SK-N-MC (cell line): ENCODE data around the gene PTGDR.

Experiments used
- EZH2 ChIP-seq: fragments of 200-600 bp; sonication (generic); IDR thresholded peaks from one replicate; pipeline ENCODE4 v1.6.1; 2017; ENCODE audit warnings: antibody characterized with exemption
- FOXP2 ChIP-seq: optimal IDR thresholded peaks from 2 replicates; pipeline ENCODE3; 2011; ENCODE audit warnings: mild to moderate bottlenecking, moderate library complexity; ENCODE audit not compliant: insufficient read depth; ENCODE audit errors: extremely low read length, control extremely low read depth
- POLR2AphosphoS5 ChIP-seq: IDR thresholded peaks from 2 replicates; pipeline ENCODE4 v1.6.1; 2012; ENCODE audit warnings: mild to moderate bottlenecking, low read depth, low read length, borderline replicate concordance

DNA sequence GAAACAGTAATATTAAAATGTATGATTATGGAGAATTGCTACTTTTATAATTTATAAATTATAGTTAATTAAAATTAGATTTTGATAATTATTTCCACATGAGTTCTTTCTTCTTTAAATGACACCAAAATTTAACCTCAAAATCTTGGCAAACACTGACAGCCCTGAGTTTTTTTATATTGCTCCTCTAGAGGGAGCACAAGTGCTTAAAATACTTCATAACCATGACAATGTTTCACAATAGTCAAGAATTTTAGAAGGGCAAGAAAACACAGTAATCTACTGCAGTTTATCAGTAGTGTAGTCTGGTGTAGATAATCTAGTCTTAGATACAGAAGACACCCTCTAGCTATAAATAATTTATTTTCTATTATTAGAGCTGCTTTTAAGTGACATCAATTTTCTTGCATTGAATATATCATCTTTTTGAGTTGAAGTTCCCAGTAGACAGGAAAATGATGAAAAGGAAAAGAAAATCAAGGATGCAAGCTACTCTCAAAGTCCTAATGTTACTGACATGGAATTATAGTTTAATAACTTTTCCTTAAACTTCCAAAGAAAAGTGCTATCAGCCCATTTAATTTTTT is 32.3 kb downstream of the PTGDR start:
- TF ChIP-seq POLR2AphosphoS5 (no peak), FOXP2 (no peak), EZH2 (no peak)
